ENCODE results near the gene COL24A1. TPM values are rescaled to one million over a fixed set of nuclear protein-coding genes. Genes with fewer than 3 reads are reported as not detected.

Gene COL24A1
- 0.04 and 0.08 TPM in 2 replicates for total RNA-seq (2014; rRNA removed; shearing (Covaris generic))

GRCh38 chr1:86156566-86157455 is at the start of gene COL24A1:
TSS of gene COL24A1 (minus strand) at chr1:86156772. CDS start at chr1:86156396, 376 bp downstream.

GRCh38 chr1:85707990-85708828 is 448.4 kb downstream of the COL24A1 start, which contains the start of gene ZNHIT6:
TSS of gene ZNHIT6 (minus strand) at chr1:85708433. CDS start at chr1:85708284, 149 bp downstream.

Small RNAs within 50 kb of the gene (small RNA-seq; reads per million reads assigned to genes)
- gene RNA5SP51 = not detected

Other genes starting within 250 kb of the COL24A1 start
- gene ODF2L, start 239.6 kb upstream of the COL24A1 start, total RNA-seq (2014; rRNA removed; shearing (Covaris generic)) = 13.7 and 20.5 TPM in 2 replicates

Measured in A375 (cell line).